ENCODE measurements around the gene LOXL4.

LOXL4 gene

GRCh38 chr10:98310701-98311100 is 42.7 kb upstream of the LOXL4 start:
- no peak for DNase-seq (ENCODE audit: insufficient read length, low spot score)

GRCh38 chr10:98309366-98310355 is 41.7 kb upstream of the LOXL4 start:
- FAIRE-seq (no peak), DNase-seq (ENCODE audit: insufficient read length, low spot score) (peak; percentile 89)
- TF ChIP-seq CTCF (IDR thresholded peaks at IDR 0.05; ENCODE audit: insufficient read depth, missing control alignments) = peak; percentile 87

More at GRCh38 chr10:98310701-98311100, 42.7 kb upstream of the LOXL4 start:
- no peak for TF ChIP-seq CTCF (IDR thresholded peaks at IDR 0.05; ENCODE audit: insufficient read depth, missing control alignments)
- FAIRE-seq = no peak

- no peak for TF ChIP-seq CTCF (IDR thresholded peaks at IDR 0.05; ENCODE audit: insufficient read depth, missing control alignments)
- DNase-seq (ENCODE audit: insufficient read length, low spot score) (no peak), FAIRE-seq (no peak)
Observed at GRCh38 chr10:98308669-98309365, 40.8 kb upstream of the LOXL4 start.

- TF ChIP-seq CTCF (IDR thresholded peaks at IDR 0.05; ENCODE audit: insufficient read depth, missing control alignments) = no peak
- FAIRE-seq = no peak
- DNase-seq (ENCODE audit: insufficient read length, low spot score) = no peak
Observed at GRCh38 chr10:98307916-98308541, 40.0 kb upstream of the LOXL4 start.

GRCh38 chr10:98306501-98306900 is 38.5 kb upstream of the LOXL4 start:
- no peak for DNase-seq (ENCODE audit: insufficient read length, low spot score)
- no peak for TF ChIP-seq CTCF (IDR thresholded peaks at IDR 0.05; ENCODE audit: insufficient read depth, missing control alignments)
- FAIRE-seq = no peak

- FAIRE-seq = no peak
Observed at GRCh38 chr10:98303569-98303968, 35.6 kb upstream of the LOXL4 start.

More at GRCh38 chr10:98303569-98303968, 35.6 kb upstream of the LOXL4 start:
- TF ChIP-seq CTCF (IDR thresholded peaks at IDR 0.05; ENCODE audit: insufficient read depth, missing control alignments) = no peak
- DNase-seq (ENCODE audit: insufficient read length, low spot score) = no peak

Data from D721Med (cell line).